ENCODE data around the gene GLMP.

GLMP gene

DNA sequence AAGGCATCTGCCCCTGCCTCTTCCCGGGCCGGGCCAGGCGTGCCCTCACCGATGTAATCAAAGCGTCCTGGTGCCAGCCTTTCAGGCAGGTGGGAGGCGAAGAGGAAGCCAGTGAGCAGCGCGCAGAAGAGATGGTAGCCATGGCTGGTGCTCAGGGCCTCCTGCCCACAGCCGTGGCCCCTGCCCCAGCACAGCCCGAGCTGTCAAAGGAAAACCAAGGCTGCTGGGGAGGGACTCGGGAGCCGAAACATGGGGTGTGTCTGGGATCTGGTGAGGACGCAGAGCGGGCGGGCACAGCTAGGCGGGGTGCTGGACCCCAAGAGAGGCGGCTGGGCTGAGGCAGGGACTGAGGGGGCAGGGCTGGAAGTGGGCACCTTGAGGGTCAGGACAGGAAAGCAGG is 50.8 kb downstream of the GLMP start:
- no peak for DNase-seq (ENCODE audit: low read depth, low spot score)
- no peaks in the 10 kb centered on the region for H3K27me3 ChIP-seq (ENCODE audit: insufficient read depth, insufficient read length)
- H3K36me3 ChIP-seq (ENCODE audit: insufficient read depth, insufficient read length, low read length): peaks cover 78% of the 10 kb centered on the region
- no peak overlapping the region for H3K9ac ChIP-seq (ENCODE audit: insufficient read length, low read depth)
- peaks cover 40% of the 10 kb centered on the region for H3K4me1 ChIP-seq (ENCODE audit: insufficient read depth, insufficient read length)
- H3K4me3 ChIP-seq (ENCODE audit: insufficient read length, low read depth): no peak overlapping the region
- TF ChIP-seq SUZ12 (IDR thresholded peaks at IDR 0.05; ENCODE audit: extremely low read depth, insufficient read depth, insufficient read length): no peak
- no peak for TF ChIP-seq YY1 (IDR thresholded peaks at IDR 0.05; ENCODE audit: insufficient read depth, insufficient read length)
- TF ChIP-seq ZNF274 (IDR thresholded peaks at IDR 0.05; ENCODE audit: low read depth, low read length): no peak
- no peaks in the 10 kb centered on the region for H3K9me3 ChIP-seq (ENCODE audit: insufficient read depth, low read length)

GRCh38 chr1:156244126-156244525 is 51.4 kb downstream of the GLMP start:
- H3K9me3 ChIP-seq (ENCODE audit: insufficient read depth, low read length): no peaks in the 10 kb centered on the region
- H3K27me3 ChIP-seq (ENCODE audit: insufficient read depth, insufficient read length): no peaks in the 10 kb centered on the region
- H3K36me3 ChIP-seq (ENCODE audit: insufficient read depth, insufficient read length, low read length): peaks cover 78% of the 10 kb centered on the region
- no peak overlapping the region for H3K4me3 ChIP-seq (ENCODE audit: insufficient read length, low read depth)
- peaks cover 37% of the 10 kb centered on the region for H3K4me1 ChIP-seq (ENCODE audit: insufficient read depth, insufficient read length)
- H3K9ac ChIP-seq (ENCODE audit: insufficient read length, low read depth): no peak overlapping the region
- no peak for DNase-seq (ENCODE audit: low read depth, low spot score)
- TF ChIP-seq ZNF274 (IDR thresholded peaks at IDR 0.05; ENCODE audit: low read depth, low read length): no peak
- TF ChIP-seq SUZ12 (IDR thresholded peaks at IDR 0.05; ENCODE audit: extremely low read depth, insufficient read depth, insufficient read length): no peak
- no peak for TF ChIP-seq YY1 (IDR thresholded peaks at IDR 0.05; ENCODE audit: insufficient read depth, insufficient read length)

GRCh38 chr1:156242738-156243137 is 52.7 kb downstream of the GLMP start:
- Histone ChIP-seq H3K4me3 (ENCODE audit: insufficient read length, low read depth) (no peak overlapping the region), H3K4me1 (ENCODE audit: insufficient read depth, insufficient read length) (peaks cover 29% of the 10 kb centered on the region), H3K9ac (ENCODE audit: insufficient read length, low read depth) (no peak overlapping the region), H3K36me3 (ENCODE audit: insufficient read depth, insufficient read length, low read length) (peaks cover 81% of the 10 kb centered on the region), H3K27me3 (ENCODE audit: insufficient read depth, insufficient read length) (no peaks in the 10 kb centered on the region), H3K9me3 (ENCODE audit: insufficient read depth, low read length) (no peaks in the 10 kb centered on the region)
- DNase-seq (ENCODE audit: low read depth, low spot score): no peak
- no peak for TF ChIP-seq YY1 (IDR thresholded peaks at IDR 0.05; ENCODE audit: insufficient read depth, insufficient read length)
- no peak for TF ChIP-seq SUZ12 (IDR thresholded peaks at IDR 0.05; ENCODE audit: extremely low read depth, insufficient read depth, insufficient read length)
- no peak for TF ChIP-seq ZNF274 (IDR thresholded peaks at IDR 0.05; ENCODE audit: low read depth, low read length)

Measured in NT2/D1 (cell line).